NCI-H1436 treated with DMSO at 0.1 percent for 48 hours (cell line): ENCODE data around the gene NUAK2.
"Not testable (repeated sequence)": the region's sequence is repeated elsewhere in the genome, so short reads cannot be mapped to it uniquely, and the experiment has no call there.

ENCODE experiments used
- DNase-seq: peaks from one replicate; lab custom pipeline; 2025; lab: John Stamatoyannopoulos, UW

The NUAK2 gene

DNA sequence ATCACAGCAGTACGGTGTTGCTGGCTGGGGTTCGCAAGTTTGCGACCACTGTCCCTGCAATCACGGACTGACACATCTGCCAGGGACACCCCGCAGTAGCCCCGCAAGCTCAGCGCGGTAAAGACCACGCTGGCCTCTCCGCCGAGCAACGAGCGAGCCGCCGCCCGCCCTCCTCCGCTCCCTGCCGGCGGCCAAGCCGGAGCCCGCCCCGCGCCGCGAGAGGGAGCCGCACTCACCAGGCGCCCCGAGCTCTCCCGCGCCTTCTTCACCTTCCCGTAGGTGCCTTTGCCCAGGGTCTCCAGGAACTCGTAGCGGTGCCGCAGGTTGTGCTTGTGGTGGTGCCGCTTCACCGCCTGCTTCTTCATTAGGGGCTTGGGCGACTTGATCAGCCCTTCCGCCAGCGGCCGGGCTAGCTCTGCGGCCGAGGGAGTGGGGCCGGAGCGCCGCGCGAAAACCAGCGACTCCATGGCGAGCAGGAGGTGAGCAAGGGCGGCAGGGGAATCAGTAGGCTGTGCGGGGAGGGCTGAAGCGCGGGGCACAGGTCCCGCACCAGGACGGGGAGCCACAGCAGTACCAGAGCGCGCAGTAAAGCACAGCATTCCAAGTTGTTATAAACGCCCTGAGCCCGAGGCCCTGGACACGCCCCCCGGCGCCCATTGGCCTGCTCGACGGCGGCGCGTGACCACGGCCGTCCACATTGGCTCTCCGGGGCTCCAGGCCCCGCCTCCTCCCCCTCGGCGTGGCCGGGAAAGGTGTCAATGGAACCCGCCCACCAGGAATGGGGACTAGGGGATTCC lies at the start of gene NUAK2:
Gene NUAK2, minus strand, starts transcription at position 584 of the 797 bp plus-strand sequence. Its CDS starts 117 bp downstream, at position 467.
- DNase-seq, result peak; percentile 72

DNA sequence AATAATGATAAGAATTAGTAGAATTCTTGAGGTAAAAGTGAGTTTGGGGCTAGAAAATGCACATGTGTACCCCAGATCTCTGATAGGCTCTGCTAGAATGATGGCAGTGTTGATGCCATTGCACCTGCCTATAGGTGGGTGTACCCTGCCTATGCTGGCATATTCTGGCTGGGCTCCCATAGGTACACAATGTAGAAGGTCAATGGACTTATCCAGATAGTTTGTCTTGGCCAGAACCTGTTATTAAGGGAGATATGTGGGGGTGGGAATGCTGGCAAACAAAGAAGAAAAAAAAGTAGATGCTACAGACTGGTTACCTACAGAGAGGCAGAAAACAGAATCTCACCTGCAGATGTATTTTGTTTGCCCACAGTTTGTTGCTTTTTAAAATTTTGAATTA lies 49.2 kb upstream of the NUAK2 start:
- no peak for DNase-seq

DNA sequence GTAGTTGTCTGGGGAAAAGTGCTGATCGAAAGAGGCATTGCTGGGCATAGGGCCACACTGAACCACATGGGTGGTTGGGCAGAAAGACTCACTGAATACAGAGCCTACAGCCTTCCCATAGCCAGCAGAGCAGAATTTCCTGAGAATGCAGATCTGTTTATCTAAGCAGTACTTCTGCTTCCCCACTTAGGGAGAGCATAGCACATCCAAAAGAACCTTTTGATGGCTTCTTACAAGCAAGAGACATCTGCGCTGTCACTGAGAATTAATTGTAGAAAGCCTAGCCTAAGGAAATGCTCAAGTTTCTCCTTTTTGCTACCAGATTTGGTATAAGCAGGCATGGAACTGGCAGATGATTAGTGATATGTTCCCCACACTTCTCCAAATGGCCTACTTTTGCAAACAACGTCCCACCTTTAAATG lies 48.2 kb upstream of the NUAK2 start:
- DNase-seq, result no peak

DNA sequence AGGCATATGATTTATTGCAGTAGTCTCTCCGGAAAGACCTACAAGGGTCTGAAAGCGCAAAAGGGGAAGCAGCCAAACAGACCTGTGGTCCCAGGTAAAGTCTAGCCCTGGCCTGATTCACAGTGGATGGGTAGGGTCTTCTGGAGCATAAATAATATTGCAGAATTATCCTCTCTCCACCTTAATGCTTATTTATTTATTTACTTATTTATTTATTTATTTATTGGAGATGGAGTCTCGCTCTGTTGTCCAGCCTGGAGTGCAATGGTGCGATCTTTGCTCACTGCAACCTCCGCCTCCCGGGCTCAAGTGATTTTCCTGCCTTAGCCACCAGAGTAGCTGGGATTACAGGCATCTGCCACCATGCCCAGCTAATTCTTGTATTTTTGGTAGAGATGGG lies 46.9 kb upstream of the NUAK2 start:
- no peak for DNase-seq

DNA sequence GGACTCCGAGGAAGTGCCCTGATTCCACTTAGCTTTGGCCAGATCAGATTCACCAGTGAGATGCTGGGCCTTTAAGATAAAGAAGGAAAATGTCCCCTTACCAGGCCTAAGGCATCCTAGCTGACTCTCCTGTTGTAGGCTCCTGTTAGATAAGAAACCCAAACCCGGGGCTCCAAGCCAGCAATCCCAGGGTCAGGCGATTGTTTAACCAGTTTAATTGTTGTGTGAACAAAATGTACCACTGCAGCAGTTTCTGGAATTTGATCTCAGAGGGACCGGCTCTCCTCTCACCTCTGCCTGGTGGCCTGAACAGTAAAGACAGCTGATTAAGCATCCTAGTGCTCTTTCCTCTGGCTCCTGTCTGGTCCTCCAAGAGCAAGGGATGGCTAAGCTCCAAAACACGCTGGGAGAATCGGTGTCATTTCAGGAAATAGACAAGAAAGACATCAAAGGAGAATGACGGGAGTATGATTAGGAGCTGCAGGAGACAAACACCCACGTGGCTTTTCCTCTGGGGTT lies 44.5 kb upstream of the NUAK2 start:
- DNase-seq, result no peak

DNA sequence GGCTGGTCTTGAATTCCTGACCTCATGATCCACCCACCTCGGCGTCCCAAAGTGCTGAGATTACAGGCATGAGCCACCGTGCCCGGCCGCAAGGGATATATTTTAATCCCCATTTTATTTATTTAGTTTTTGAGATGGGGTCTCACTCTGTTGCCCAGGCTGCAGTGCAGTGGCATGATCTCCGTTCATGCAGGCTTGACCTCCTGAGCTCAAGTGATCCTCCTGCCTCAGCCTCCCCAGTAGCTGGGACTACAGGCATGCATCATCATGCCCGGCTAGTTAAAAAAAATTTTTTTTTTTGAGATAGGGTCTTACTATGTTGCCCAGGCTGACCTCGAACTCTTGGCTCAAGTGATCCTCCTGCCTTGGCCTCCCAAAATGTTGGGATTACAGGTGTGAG lies 43.5 kb upstream of the NUAK2 start:
- DNase-seq, result not testable (repeated sequence)

DNA sequence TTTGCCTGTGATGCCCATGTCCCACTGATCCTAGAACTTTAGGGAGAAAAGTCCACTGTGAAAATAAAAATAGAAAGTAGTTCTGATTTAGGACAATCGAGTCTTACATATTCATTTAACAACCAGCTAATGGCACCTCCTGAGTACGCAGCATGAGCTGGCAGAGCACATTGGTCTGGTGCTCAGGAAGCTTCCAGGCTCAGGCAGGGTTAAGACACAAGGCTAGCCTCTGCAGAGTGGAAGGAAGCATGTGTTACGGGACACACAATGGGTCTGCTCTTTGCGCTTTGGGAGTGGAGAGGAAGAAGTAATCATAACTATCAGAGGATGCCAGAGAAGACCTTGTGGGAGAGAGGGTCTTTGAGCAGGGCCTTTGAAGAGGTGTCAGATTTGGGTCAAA lies 39.3 kb upstream of the NUAK2 start:
- no peak for DNase-seq

DNA sequence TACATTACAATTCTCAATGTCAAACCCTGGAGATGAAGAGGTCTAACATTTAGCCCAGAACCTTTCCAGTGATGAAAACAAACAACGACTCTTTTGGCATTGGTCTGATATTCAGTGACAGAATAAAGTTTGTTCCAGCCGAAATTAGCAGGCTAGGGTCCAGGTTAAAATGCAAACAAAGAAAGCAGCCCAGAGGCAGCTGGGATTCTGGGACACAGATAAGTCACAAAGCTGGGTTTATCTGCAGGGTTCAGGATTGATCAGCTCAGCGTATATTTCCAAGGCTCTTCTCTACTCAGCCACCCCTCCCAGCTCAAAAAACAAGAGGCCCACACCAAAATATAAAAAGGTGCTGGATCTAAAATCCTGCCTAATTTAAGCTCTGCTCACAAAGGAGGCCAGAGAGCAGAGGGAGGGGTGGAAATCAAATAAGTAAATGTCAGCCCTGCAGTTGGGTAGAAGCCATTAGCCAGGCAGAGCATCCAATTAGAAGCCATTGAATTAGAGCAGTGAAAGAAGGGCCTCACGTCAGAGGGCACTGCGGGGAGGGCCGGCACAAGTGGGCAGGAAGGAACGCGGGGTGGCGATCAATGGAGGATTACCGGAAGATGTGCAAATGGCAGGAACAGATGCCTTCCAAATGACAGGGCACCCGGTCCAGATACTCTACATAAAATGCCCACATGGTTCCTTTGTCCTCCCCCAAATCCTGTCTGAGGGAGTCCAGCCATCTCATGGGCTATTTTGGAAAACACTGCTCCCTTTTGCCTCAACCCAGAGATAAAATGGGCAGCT lies 38.4 kb upstream of the NUAK2 start:
- DNase-seq, result peak; percentile 73

DNA sequence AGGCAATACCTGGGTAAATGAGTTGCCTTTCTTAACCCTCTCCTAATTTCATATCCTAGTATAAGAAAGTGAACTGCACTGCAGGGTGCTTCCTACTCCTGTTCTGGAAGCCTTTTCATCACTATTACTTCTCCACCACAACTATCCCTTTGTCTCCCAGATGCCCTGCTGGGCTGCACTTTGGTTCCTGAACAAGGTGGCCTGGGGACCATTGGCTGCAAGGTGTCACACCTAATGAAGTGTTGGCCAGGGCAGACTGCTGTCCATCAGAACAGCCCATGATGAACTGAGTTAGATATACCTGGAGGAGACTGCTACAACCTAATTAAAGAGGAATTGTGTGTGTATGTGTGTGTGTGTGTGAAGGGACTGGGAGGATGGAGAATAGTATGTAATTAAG lies 37.0 kb upstream of the NUAK2 start:
- DNase-seq, result no peak

DNA sequence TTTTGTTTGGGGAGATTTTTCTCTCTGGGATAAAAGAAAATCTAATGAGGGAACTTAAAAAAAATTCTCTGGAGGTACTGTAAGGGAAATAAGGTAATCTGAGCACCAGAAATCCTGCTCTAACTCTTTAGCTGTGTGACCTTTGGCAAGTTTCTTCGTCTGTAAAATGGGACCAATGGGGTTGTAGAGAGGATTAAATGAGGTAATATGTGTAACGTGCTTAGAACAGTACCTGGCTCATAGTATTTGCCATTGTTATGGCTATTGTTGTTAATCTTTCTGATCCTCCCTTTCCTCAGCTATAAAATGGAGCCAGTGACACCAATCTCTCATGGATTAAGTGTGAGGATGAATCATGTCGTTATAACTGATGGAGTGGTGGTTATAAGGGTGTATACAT lies 36.0 kb upstream of the NUAK2 start:
- no peak for DNase-seq

DNA sequence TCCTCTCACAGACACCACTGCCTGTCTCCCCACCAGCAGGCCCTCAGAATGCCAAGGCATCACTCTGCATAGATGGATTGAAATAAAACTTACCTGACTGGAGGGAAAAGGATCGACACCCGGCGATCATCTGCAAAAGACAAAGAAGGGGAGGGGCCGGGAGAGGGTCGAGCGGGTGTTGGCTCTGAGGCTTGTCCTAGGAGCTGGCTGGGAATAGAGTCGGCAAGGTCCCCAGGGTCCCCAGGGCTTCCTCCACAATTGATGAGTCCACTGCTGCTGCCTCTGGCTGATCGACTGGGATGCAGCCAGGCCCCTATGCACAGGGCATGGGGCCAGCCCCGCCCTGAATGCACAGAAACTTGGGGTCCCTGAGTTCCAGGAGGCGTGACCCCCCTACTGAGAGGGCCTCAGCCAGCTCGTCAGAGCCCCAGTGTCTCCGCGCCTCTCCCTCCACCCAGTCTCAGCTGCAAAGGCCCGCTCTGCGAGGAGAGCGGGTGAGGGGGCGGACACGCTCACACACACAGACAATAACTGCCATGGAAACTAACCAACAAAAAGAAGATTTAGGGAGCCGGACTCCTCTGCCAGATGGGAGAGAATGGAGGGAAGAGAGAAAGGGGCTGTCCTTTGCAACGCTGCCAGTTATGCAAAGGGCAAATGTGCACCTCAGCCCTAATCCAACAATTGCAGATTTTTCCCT lies 35.0 kb upstream of the NUAK2 start, which contains the start of gene KLHDC8A:
Gene KLHDC8A, minus strand, starts transcription at position 483 of the 700 bp plus-strand sequence. CDS start 13,318 bp downstream, outside the sequence.
- DNase-seq, result no peak

DNA sequence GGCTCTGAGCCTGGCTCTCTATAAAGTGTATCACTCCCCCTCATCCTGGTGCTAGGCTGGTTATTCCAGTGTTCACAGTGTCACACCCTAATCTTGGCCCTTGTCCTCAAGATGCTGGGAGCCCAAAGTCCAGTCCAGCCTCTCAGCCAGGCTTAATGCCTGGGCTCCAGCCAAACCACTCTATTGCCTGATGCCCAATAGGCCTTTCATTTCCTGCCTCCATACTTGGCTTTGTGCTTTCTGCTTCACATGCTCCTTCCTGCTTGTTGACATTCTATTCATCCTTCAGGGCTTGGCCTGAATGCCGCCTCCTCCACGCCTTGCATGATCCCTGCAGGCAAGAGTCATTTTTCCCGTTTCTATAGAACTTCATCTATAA lies 33.5 kb upstream of the NUAK2 start:
- DNase-seq, result no peak

DNA sequence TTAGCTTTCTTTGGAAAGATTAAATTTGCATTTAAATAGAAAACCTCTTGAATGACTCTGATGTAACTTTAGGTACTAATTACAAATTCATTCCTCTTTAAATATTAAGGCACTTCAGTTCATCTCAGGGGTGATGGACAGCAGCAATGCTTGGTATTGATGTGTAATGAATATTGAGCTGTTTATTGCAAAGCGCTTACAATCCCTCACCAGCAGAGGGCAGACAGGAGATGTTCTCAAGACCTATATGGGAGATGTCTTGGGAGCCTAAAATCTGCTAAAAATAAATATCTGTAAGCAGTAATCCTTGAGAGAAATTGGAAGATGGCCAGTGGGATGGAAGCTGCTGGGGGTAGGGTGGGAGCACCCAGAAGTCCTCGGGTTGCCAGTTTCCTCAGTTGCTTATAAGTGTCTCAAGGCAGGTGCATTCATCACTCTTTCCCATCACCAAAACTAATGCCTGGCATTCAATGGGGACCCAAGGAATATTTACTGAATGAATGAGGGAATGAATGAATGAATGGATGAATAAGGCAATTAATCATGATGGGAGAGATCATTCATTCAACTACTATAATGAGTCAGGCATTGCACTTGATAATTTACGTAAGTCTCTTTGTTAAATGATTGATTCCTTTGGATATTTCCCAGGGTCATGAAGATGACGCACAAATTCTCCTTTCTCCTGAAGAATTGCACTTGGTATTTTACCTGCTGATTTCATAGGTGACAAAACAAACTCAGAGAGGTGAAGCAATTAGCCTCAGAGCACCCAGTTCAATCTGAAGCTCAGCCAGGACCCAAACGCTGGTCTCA lies 32.9 kb upstream of the NUAK2 start:
- peak; percentile 49 for DNase-seq

DNA sequence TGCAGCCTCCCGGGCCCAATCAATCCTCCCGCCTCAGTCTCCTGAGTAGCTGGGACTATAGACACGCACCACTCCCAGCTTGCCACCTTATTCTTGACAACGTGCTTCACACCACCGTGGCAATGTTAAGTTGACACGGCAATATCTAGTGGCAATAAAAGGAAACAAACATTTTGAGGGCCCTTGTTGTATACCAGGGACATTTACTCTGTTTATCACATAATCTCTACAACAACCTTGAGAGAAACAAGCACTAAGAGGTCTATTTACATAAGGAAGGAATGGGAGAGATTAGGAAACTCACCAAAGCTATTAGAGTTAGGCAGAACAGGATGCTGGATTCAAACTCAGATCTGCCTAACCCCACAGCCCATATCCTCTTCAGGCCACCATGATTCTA lies 32.1 kb upstream of the NUAK2 start:
- no peak for DNase-seq

DNA sequence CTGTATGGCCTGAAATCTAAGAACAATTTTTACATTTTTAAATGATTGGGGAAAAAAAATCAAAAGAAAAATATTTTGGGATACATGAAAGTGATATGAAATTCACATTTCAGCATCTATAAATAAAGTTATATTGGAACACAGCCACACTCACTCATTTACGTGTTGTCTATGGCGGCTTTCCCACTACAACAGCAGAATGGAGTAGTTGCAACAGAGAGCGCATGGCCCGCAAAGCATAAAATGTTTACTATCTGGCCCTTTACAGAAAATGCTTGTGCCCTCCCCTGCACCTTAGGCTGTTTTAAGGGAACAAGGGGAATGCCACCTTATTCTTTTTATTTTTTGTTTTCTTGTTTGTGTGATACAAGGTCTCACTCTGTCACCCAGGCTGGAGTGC lies 31.6 kb upstream of the NUAK2 start:
- DNase-seq, result no peak

DNA sequence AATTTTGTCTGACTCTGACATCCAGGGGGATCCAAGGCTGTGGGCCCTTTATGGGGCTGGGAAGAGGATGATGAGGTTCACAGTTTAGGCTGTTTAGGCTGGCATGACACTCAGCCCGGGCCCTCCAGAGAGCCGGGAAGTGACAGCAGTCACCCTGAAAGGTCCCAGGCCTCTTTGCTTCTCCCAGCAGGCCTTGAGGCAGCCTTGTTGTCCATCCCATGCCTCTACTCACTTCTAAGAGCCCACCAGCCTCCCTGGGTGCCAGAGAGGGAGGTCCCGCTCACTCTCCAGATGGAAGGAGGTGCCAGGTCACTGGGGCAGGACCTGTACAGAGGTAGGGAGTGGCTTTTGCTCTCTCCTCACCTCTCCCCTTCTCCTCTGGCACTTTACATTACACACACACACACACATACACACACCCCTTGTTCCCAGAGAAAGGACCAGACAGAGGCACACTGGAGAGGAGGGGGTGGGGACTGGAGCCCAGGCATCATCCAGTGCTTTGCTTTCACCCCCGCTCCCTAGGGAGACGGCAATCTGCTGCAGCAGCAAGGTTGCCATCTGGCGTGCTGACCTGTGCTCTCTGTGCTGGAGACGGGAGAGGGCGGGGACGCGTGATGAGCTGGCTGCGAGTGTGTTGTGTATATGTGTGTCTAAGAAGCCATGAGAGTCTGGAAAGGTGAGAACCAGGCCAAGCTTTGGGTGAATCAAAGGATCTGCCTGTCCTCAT lies 30.6 kb upstream of the NUAK2 start:
- peak; percentile 92 for DNase-seq

DNA sequence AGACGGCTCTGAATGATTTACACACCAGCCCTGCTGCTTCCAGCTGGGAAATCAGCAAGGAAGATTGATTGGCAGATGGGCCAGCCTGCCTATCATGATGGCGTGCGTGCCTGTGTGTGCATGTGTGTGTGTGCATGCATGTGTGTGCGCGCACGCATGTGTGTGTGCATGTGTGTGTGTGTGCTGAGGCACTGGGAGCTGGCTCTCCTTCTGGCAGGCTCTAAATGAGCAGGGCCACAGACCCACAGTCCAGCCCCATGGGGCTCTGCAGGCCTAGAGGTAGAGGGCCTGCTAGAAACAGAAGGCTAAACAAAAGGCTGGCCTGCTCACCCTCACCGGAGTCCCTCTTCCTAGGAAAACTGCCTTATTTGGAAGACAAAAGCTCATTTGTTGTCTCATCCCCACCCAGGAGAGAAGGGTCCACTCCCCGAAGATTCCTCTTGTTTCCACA lies 29.2 kb upstream of the NUAK2 start:
- no peak for DNase-seq

DNA sequence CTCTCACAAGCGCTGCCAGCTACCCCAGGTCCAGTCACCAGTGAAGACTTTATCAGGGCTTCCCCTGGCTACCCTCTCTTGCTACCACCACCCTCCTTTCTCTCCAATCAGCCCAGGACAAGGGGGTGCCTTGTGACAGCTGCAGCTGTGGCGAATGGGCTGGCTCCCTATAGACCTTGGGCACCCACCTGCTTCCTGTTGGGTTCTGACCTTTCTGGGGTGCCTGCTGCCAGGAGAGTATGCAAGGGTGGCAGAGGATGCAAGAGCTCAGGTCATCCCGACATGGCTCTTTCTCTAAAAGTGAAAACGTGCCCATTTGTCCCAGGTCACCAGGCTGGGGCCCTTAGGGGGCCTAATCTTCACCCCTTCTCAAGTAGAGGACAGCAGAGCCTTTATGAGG lies 28.6 kb upstream of the NUAK2 start:
- no peak for DNase-seq

DNA sequence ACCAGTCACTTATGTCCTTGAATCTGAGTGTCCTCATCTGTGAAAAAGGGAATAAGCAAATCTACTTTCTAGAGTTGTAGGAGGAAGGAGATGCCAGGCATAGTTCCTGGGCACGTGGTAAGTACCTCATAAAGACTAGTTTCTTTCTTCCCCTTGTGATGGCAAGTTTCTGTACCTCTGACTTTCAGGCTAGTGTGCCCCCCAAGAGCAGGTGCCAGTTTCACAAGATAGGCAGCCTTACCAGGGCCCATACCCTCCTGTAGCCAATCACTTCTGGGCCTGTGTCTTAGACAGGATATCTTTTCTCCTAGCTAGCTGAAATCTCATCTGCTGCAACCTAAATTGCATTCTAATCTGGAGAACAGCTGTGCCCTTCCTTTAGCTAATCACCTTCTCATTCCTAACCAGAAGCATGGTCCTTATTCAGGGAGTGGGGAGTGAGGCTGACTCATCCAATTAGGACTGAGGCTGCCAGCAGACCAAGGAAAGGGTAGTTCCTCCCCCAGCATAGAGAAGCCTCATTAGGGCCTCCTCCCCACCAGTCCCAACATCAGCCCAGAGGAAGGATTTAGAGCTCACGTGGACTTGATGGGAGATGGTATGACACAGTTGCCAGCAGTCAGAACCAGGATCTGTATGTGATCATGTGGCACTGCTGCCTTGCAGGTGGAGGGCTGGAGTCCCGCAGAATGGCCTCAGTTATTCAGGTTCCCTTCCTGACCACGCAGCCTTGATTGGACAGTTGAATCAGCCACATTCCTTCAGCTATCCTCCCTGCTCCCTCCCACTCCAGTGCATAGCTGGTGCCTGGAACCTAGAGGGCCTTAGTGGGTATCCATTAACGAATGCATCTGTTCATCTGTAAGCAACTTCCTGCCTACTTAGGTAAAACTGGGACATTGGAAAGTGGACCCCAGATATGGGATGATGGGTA lies 27.3 kb upstream of the NUAK2 start:
- no peak for DNase-seq
